ENCODE results near the gene POLR3F.

Gene POLR3F

DNA sequence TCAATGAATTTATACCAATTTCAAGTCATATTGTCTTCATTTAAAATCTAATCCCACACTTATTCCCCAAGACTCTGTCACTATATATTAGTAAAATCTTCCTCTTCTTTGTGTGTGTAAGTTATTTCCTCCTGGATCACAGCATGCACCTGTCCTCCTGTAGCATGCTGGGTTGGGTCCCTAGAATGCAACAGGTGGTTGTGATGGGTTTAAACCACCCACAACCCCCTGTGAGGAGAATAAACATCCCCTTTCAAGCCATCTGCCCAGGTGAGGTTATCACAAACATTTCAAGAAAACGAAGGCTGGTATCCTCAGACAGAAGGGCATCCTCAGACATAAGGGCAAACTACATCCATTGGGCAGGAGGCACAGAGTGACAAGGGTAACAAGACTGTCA is 26.8 kb upstream of the POLR3F start:
- TF ChIP-seq CTCF (IDR thresholded peaks at IDR 0.05): no peak

GRCh38 chr20:18443886-18444285 is 23.3 kb upstream of the POLR3F start:
- TF ChIP-seq CTCF (IDR thresholded peaks at IDR 0.05): no peak

GRCh38 chr20:18456600-18456999 is 10.6 kb upstream of the POLR3F start:
- TF ChIP-seq CTCF (IDR thresholded peaks at IDR 0.05): no peak

GRCh38 chr20:18465536-18466200 is 1.5 kb upstream of the POLR3F start:
- no peak for TF ChIP-seq CTCF (IDR thresholded peaks at IDR 0.05)

DNA sequence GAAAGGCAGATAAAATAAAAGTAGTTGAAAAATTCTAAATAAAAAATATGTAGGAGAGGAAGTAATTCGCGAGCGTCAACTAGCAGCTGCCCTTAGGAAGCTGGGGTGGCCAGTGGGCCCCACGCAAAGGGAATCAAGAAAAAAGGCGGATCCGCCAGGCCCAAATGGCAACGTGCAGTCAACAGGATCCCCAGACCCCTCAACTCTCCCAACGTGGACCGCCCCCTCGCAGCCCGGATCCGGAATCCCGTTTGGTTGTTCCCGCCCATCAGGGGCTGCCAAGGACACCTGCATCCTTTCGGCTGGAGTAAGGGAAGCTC is 656 bp upstream of the POLR3F start:
- TF ChIP-seq CTCF (IDR thresholded peaks at IDR 0.05): no peak

DNA sequence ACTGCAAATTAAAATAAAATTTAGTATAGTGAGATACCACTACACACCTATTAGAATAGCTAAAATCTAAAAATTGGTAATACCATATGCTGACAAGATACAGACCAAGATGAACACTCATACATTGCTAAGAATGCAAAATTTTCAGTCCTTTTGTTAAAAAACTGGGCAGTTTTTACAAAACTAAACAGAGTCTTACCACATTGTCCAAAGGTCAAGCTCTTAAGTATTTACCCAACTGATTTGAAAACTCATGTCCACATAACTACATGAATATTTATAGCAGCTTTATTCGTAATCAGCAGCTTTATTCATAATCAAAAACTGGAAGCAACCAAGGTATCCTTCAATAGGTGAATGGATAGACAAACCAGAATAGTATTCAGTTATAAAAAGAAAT is 10.0 kb downstream of the POLR3F start:
- no peak for TF ChIP-seq CTCF (IDR thresholded peaks at IDR 0.05)

GRCh38 chr20:18477821-18478220 is 10.6 kb downstream of the POLR3F start:
- TF ChIP-seq CTCF (IDR thresholded peaks at IDR 0.05): no peak

DNA sequence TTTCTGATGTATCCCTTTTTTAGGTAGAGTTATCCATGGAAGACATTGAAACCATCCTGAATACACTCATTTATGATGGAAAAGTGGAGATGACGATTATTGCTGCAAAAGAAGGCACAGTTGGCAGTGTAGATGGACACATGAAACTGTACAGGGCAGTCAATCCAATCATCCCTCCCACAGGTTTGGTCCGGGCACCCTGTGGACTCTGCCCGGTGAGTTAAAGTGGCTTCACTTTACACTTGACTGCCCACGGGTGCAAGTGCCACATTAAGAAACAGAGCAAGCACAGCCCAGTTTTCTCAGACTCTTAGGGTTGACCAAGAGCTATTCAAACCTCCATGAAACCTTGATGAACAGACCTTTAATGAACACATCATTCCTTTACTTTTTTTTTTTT is 14.4 kb downstream of the POLR3F start:
- no peak for TF ChIP-seq CTCF (IDR thresholded peaks at IDR 0.05)

Measured in LNCAP (cell line).